Dedifferentiated amniotic fluid mesenchymal stem cell (primary cell): ENCODE data around the gene NOL12.
"Not testable (repeated sequence)": the region's sequence is repeated elsewhere in the genome, so short reads cannot be mapped to it uniquely, and the experiment has no call there.

Experiments used
- DNase-seq: peaks from one replicate; pipeline ENCODE4 v3.0.0-alpha.2; 2016; ENCODE audit errors: extremely low spot score

NOL12 gene

DNA sequence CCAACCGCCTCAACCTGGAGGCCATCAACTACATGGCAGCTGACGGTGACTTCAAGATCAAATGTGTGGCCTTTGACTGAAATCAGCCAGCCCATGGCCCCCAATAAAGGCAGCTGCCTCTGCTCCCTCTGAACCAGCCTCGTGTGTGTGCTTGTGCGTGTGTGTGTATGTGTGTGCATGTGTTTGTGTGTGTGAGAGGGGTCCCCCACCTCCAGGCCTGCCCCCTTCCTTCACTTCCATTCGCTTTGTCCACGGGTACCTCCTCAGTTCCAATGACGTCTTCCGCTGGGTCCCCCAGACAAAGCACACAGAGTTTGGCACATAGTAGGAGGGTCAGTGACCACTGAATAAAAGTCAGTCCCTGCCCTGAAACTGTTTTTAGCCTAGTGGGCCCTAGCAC is 6.5 kb upstream of the NOL12 start:
- no peak for DNase-seq

DNA sequence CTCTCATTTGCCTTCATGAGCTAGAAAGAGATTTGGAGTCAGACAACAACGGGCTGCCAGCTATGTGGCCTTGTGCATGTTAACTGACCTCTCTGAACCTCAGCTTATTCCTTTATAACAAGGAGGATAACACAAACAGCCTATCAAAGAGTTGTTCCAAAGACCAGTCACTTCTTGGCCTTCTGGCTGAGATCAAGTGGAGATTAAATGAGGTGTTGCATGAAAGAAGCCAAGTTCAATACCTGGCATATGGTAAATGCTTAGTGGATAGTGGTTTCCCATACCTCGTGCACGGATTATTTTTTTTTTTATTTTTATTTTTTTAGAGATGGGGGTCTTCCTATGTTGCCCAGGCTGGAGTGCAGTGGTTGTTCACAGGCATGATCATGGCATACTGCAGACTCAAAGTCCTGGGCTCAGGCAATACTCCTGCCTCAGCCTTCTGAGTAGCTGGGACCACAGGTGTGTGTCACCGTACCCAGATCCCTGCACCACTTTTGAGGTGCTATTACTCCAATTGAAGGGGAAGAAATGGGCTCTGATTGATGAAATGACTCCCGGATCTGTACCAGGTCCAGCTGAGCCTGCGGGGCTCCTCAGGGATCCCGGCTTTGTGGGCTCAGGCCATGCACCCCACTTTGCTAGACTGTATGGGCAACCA is 5.8 kb upstream of the NOL12 start:
- no peak for DNase-seq

DNA sequence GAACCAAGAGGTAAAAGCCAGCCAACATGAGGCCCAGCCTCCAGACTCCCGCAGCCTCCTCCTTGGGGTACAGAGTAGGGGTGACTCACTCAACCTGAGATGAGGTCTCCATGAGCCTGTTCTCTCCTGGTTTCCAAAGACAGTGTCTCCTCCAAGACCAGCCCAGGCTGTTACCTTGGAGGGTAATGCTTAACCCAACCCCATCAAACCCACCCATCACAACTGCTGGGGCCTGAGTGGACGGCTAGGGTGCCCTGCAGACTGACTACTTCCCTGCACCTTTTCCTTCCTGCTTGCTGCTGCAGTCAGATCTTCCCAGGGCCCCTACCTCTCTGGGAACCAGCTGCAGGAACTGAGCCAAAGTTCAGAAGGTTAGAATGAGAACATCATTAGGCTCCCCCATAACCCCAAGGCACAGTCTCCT is 5.1 kb upstream of the NOL12 start:
- no peak for DNase-seq

DNA sequence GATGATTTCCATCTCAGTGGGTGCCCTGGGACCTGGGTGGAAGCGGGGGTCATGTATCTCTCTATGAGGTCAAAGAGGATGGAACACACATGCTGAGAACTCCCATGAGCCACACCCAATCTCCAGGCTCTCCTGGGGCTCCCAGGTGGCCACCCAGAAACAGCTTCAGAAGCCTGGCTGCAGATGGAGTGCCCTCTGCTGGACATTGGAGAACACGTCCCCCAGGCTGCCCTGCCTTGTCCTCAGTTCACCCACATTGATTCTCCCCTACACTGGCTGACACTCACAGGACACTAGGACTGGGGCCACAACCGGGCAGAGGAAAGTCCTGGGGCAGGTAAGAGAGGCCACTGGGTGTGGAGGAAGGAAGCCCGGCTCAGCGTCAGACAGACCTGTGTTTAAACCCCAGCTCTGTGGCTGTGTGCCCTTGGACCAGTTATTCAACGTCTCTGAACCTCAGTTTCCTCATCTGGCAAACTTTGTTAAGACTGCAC is 4.5 kb upstream of the NOL12 start:
- DNase-seq: peak; percentile 55

DNA sequence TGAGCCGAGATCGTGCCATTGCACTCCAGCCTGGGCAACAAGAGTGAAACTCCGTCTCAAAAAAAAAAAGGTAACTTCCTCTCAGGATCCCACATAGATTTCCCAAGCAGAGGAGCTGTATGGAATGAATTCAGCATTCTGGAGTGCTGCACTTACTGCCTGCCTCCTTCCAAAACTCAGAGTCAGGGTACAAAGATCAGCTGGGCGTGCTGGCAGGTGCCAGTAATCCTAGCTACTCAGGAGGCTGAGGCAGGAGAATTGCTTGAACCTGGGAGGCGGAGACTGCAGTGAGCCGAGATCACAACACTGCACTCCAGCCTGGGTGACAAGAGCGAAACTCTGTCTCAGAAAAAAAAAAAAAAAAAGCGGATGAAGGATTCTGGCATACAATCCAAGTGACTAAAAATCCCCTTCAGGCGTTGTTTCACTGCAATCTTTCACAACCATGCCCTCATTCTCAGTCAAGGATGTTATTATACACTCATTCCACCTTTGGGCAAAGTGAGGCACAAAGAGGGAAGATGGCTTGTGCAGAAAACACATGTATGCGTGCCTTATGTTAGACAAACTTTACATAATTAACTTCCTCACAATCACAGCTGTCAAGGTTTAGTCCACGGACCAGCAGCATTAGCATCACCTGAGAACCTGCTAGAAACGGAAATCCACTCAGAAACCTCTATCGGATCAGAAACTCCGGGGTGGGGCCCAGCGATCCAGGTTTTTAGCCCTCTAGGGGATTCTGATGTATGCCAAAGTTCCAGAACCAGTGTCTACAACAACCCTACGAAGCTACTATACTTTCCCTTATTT is 1.1 kb upstream of the NOL12 start:
- DNase-seq: no peak

DNA sequence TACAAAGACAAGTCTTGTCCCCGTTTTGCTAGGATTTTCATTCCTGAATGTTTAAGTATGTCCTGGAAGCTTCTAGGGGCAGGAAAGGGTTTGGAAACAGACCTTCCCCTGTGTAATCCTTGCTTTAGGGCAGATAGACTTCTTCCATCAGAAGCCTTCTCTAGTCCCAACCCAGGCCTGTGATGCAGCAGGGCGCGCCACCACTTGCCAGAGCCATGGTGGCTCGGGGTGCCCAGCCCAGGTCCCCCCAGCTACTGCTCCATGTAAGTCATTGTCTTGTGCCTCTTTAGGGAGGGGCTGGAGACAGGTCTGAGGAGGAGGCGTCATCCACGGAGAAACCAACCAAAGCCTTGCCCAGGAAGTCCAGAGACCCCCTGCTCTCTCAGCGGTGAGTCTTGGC is 4.3 kb downstream of the NOL12 start:
- no peak for DNase-seq

DNA sequence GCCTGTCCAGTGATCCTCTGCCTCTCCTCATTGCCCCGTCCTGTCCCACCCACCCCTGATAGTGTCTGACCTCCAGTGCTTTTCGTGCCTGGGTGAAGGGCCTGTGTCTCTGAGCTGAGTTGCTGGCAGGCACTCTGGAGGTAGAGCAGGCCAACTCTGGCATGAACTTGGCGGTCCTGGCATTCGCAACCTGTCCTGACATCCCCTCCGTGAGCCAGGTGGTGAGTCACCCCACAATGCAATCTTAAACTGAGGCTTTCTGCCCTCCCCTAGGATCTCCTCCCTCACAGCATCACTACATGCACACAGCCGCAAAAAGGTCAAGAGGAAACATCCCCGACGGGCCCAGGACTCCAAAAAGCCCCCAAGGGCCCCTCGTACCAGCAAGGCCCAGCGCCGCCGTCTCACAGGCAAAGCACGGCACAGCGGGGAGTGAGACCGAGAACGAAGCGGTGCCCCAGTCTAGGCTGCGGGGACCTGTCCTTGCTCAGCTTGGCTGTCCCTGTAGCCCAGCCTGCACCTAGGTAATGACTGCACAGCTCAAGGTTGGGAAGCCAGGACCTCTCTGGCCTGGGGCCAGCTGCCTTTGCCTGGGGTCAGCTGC is 4.9 kb downstream of the NOL12 start:
- DNase-seq: no peak

DNA sequence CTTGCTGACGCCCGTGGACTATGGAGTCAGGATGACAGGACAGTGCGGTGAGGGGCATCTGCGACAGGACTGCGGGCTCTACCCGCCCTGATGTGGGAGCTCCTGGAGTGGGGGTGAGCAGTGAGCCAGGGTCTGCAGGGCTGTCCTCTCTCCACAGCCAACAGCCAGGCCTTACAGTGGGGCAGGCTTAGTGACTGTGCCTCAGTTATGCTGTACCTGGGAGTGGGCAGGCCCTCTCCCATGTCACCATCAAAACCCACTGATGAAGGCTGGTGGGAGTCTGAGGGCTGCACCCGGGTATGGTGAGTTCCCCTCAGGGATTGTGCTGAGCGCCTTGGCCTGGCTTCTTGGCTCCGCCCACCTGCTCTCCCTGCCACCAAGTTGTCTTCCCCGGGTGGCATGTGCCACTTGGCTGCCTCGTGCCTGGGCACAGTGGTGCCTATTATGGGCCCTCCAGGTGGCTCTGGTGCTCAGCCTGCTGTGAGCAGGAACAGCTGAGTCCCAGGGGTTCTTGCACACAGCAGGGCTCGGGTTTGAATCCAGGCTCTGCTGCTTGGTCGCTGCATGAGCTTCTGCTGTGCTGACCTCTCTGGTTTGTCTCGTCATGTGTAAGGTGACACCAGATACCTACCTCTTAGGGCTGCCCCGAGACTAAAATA is 6.6 kb downstream of the NOL12 start:
- DNase-seq: no peak

DNA sequence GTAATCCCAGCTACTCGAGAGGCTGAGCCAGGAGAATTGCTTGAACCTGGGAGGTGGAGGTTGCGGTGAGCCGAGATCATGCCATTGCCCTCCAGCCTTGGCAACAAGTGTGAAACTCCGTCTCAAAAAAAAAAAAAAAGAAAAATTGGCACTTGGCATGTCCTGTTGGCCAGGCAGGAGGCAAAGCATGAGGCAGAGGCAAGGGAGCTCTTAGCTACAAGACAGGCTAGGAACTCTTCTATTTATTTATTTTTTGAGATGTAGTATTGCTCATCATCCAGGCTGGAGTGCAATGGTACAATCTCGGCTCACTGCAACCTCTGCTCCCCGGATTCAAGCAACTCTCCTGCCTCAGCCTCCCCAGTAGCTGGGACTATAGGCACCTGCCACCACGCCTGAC is 8.0 kb downstream of the NOL12 start:
- DNase-seq: not testable (repeated sequence)

DNA sequence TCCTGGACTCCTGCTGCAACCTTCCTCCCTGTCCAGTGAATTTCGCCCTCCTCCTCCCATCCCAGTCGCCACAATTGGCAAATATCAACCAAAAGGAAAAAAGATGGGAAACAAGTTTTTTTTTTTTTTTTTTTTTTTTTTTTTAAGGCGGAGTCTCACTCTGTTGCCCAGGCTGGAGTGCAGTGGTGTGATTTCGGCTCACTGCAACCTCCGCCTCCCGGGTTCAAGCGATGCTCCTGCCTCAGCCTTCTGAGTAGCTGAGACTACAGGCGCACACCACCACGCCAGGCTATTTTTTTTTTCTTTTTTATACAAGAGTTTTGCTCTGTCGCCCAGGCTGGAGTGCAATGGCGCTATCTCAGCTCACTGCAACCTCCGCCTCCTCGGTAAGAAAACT is 10.1 kb downstream of the NOL12 start:
- not testable (repeated sequence) for DNase-seq

DNA sequence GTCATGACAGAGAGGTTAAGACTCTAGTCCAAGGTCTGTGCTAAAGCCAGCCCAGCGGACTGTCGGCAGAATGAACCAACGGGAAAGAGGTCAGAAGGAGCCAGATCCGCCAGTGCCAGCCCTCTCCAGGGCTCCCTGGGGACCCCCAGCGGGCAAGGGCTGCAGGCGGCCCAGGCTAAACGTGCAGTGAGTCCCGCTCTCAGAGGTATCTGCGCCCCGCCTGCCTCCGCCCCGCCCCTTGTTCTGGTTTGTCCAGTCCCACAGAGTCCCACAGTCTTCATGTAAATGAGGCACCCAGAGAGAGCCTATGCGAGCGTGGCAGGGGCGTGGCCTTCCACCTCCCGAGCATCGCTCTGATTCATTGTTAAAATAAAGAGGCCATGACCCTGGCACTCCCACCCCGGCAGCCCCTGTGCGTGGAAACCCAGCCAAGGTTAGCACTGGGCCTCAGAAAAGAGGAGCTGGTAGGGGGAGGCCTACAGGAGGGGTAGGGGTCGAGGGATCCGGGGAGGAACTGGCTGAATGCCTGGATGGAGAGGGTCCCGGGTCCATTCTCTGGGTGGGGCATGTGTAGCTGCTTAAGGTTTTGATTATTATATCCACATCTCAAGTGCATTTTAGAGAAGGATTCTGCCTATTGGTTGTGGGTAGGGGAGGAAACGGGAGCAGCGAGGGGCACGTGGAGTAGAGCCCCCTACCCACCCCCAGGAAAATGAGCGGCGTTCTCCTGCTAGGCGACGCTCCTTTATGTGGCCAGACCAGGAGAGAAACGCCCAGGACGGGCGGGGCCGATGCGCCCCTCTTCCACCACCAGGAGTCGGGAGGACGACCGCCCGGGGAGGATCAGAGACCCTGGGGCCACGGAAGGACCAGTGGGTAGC is 10.8 kb downstream of the NOL12 start, which contains the start of gene TRIOBP:
TSS of gene TRIOBP (plus strand) at position 392 of the 881 bp plus-strand sequence. CDS start 4,318 bp downstream, outside the sequence.
- peak; percentile 89 for DNase-seq

DNA sequence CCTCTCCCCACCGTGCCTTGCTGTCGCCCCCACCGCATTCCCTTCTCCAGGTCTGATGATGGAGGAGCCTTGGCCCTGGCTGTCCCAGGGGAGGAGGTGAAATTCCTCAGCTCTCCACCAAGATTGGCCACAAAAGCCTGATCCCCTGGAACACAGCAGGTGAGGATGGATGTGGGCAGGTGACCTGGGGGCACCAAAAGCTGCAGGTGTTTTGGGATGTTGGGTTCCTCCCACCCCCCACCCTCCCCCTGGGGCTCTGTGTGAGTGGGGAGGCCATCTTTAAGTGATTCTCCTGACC is 11.3 kb downstream of the NOL12 start:
- no peak for DNase-seq

DNA sequence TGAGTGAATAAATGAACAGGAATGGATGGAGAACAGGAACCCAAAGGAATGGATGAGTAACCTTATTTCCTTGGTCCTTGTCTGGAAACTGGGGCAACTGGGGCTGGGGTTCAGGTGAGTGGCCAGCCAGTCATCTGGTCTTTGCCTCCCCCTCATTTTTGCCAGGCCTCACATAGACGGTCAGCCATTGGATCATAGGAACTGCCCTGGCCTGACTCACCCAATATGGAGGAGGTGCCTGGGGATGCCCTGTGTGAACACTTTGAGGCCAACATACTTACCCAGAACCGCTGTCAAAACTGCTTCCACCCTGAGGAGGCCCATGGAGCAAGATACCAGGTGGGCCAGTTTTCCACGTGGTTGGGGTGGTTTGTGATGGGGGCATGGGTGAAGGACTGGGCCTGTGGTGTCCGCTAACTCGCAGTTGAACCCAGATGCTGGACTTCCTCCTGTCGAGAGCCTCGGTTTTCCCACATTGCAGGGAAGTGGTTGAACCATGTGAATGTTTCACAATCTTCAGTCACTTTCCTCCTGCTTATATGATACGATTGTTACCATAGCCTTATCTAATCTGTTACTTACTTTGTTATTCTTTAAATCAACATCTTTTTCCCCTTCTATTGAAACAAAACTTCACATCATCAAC is 15.1 kb downstream of the NOL12 start:
- no peak for DNase-seq

DNA sequence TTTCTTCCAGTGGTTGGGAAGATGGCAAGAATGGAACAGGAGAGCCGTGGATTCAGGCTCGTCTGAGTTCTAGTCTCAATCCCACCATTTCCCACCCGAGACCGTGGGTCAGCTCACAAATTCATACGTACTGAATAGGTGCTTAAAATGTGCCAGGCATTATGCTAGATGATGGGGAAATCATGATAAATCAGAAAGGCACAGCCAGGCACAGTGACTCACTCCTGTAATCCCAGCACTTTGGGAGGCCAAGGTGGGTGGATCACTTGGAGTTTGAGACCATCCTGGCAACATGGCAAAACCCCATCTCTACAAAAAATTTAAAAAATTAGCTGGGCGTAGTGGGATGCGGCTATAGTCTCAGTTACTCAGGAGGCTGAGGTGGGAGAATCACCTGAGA is 17.8 kb downstream of the NOL12 start:
- DNase-seq: no peak

DNA sequence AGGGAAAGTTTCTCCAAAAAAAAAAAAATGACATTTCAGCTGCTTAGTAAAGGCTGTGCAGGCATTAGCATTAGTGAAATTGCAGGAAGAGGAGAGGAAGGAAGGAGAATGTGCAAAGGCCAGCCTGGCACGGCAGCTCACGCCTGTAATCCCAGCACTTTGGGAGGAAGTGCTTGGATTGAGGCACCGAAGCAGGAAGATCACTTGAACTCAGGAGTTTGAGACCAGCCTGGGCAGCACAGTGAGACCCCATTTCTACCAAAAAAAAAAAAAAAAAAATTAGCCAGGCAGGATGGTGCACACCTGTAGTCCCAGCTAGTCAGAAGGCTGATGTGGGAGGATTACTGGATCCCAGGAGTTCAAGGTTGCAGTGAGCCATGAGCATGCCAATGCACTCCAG is 18.5 kb downstream of the NOL12 start:
- DNase-seq: no peak

DNA sequence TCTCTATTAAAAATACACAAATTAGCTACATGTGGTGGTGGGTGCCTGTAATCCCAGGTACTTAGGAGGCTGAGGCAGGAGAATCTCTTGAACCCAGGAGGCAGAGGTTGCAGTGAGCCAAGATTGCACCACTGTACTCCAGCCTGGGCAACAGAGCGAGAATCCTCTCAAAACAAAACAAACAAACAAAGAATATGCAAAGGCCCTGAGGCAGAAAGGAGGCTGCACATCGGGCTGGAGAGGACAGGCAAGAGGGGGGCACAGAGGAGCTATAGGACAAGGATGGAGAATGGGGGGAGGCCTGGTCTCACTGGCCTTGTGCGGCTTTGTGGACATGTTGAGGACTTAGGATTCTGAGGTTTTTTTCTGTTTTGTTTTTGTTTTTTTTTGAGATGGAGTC is 19.1 kb downstream of the NOL12 start:
- DNase-seq: no peak

DNA sequence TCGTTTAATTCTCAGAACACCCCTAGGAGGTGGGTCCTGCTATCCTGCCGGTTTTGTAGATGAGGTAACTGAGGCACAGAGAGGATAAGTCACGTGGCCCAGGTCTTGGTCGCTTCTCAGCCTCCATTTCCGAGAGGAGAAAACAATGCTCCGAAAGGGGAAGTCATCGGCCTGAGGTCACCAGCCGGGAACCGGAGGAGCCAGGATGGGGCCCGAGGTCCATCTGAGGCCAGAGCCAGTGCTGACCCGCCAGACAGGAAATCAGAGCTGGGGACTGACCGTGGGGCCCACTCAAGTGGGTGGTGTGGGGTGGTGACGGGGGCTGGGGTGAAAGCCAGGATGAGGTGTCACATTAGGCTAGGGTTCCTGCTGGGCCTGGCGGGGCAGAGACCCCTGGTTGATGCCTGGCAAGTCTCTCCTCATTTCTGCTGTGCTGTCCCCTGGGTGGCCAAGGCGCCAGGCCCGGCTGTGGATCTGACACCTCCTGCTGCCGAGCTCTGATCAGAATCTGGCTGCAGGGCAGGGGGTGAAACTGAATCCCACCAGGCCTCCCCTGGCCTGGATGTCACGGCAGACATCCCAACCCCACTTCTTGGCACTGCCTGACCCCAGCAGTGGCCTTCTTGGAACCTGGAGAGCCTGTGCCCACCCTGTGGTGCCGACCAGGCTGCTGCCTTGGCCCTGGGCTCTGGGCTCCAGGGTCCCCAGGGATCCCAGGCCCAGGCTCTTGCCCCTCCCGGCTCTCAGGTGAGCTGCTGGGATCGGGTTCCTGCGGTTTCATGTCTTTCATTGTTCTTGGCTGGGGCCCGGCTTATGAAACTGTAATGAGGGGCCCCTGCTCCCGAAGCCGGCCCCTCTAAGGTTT is 22.7 kb downstream of the NOL12 start:
- no peak for DNase-seq

DNA sequence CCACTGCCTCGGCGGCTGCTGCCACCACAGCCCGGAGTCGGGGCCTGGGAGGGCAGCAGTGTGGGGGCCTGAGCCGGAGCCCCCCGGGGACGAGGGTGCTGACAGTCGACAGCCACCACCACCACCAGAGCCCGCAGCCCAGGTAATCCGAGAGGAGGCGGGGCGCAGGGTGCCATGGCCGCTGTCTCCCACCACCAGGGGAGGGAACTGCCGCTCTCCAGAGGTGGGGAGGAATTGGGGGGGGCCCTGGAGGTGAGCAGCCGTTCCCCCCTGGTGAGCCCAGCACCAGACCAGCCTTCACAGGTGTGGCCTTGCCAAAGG is 23.3 kb downstream of the NOL12 start:
- no peak for DNase-seq

DNA sequence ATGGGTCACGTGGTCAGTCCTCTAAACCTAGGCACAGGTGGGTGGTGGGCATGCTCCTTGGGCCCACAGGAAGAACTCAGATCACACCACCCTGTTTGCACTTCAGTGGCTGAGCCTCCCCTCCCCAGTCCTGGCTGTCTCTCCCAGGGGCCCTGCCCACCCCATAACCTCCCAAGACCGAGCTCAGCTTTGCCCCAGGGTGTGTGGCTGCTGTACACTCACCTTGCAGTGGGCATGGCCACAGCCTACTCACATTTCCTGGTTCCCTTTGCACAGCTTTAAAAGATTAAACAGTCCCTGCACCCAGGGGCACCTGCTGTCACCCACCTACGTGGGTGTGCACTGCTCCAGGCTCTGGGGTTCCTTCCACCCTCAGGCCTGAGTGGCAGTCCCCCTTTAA is 24.5 kb downstream of the NOL12 start:
- no peak for DNase-seq

DNA sequence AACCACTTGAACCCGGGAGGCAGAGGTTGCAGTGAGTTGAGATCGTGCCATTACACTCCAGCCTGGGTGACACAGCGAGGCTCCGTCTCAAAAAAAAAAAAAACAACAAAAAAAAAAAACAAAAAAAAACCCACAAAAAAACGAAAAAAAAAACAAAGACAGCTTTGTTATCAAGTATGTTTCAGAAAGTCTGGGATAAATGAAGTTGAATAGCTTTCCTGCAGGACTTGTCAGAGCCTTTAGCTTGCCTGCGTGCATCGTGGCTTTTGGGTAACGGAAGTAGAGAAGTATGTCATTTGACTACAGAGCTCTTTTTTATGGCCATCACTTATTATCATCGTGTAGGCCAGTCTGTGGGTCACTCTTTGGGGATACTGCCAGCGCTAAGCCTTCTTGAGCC is 25.3 kb downstream of the NOL12 start:
- no peak for DNase-seq
